Tibial nerve (tissue), 4 donors: ENCODE measurements around the gene WNT5A.

Experiments
- CTCF ChIP-seq, 5 experiments: fragments of 200-600 bp in 3 of 5; fragments of 450-650 bp in 2 of 5; sonication (generic) in 3 of 5; IDR thresholded peaks; one replicate each; pipeline ENCODE4 v1.5.1; 2016 to 2019; ENCODE audit warnings: antibody characterized with exemption in 5 of 5, mild to moderate bottlenecking in 3 of 5, moderate library complexity in 2 of 5
- EP300 ChIP-seq, 2 donors: sonication (generic); formaldehyde crosslinking; IDR thresholded peaks; one replicate each; pipeline ENCODE4 v1.6.1; 2017; ENCODE audit warnings: antibody characterized with exemption in 2 of 2, mild to moderate bottlenecking in 1 of 2

- no peak for TF ChIP-seq CTCF (IDR thresholded peaks at IDR 0.05)
- no peak for TF ChIP-seq EP300 (IDR thresholded peaks at IDR 0.05)
These were observed 47.8 kb upstream of the WNT5A start for GRCh38 chr3:55534876-55535275.
